HCT116 (cell line): ENCODE data around the gene CDX1. TPM values are rescaled to one million over a fixed set of nuclear protein-coding genes. Genes with fewer than 3 reads are reported as not detected.

ENCODE experiments used
- ATAC-seq: fragments of 200-7000 bp; cut with Tn5 transposase; 2 replicates; pipeline ENCODE4 v1.9.1; 2020; ENCODE audit warnings: mild to moderate bottlenecking, moderate library complexity
- BruUV-seq: library from RNA; stranded (reverse); fragments of 400-500 nt; replicated peaks from 2 replicates; lab custom pipeline; 2021; lab: Mats Ljungman, UMichigan
- CTCF ChIA-PET: fragments of 300-600 bp; sonication (Branson Sonifier 250); formaldehyde crosslinking; loops from one replicate; lab custom pipeline; 2021; ENCODE audit warnings: antibody characterized with exemption; lab: Charles Lee
- POLR2A ChIA-PET: fragments of 300-600, 350-600 bp; sonication (Branson Sonifier 250); formaldehyde crosslinking; loops from one replicate; lab custom pipeline; 2021; ENCODE audit warnings: antibody characterized with exemption; lab: Charles Lee
- RAD21 ChIA-PET, 2 experiments: fragments of 300-600 bp; sonication (Branson Sonifier 250); formaldehyde crosslinking; loops; one replicate each; lab custom pipeline; 2023; ENCODE audit warnings: low total read pairs in 2 of 2; ENCODE audit not compliant: uncharacterized antibody in 2 of 2, unreplicated experiment in 2 of 2, low non-redundant PET in 1 of 2; lab: Charles Lee
- DNase-seq: peaks from one replicate; pipeline ENCODE4 v3.0.0-alpha.2; 2010; ENCODE audit warnings: low read depth, low spot score
- H2AFZ ChIP-seq: fragments of 200-600 bp; shearing (Covaris generic), sonication (generic); 2 replicates; pipeline ENCODE4 v1.6.1; 2017; ENCODE audit warnings: low read depth, mixed run types, mixed read lengths, antibody characterized with exemption, low read length; ENCODE audit not compliant: poor library complexity, severe bottlenecking
- H3K27ac ChIP-seq: 2 replicates; pipeline ENCODE4 v1.5.1; 2012; ENCODE audit warnings: low read depth, low read length
- H3K27me3 ChIP-seq: fragments of 200-600 bp; sonication (generic); 2 replicates; pipeline ENCODE4 v1.6.1; 2016; ENCODE audit warnings: mixed run types, low read length, mixed read lengths; ENCODE audit not compliant: insufficient read depth
- H3K36me3 ChIP-seq, 2 experiments: fragments of 200-500 bp in 1 of 2; fragments of 200-600 bp in 1 of 2; sonication (Bioruptor generic) in 1 of 2; sonication (generic) in 1 of 2; 2 replicates each; pipeline versions ENCODE4 v1.5.1 to v1.6.1; 2014 to 2016; ENCODE audit warnings: low read length in 2 of 2, inconsistent platforms in 1 of 2, mixed read lengths in 1 of 2, mixed run types in 1 of 2; ENCODE audit not compliant: insufficient read depth in 2 of 2, control insufficient read depth in 1 of 2
- H3K4me1 ChIP-seq, 2 experiments: fragments of 200-600 bp in 1 of 2; sonication (generic) in 1 of 2; 2 replicates each; pipeline versions ENCODE4 v1.5.1 to v1.6.1; 2012 to 2017; ENCODE audit warnings: low read length in 2 of 2, inconsistent platforms in 1 of 2, mild to moderate bottlenecking in 1 of 2, mixed read lengths in 1 of 2, mixed run types in 1 of 2, moderate library complexity in 1 of 2; ENCODE audit not compliant: insufficient read depth in 2 of 2, control insufficient read depth in 1 of 2
- H3K4me2 ChIP-seq: fragments of 200-600 bp; sonication (generic); 2 replicates; pipeline ENCODE4 v1.6.1; 2017; ENCODE audit warnings: mixed run types, low read length, mixed read lengths
- H3K4me3 ChIP-seq, 2 experiments: fragments of 200-600 bp in 1 of 2; sonication (generic) in 1 of 2; replicated peaks in 1 of 2; 2 replicates each; pipeline ENCODE4 v1.5.1; 2011 to 2016; ENCODE audit warnings: low read length in 2 of 2, control low read depth in 1 of 2, low read depth in 1 of 2, mild to moderate bottlenecking in 1 of 2, mixed read lengths in 1 of 2, mixed run types in 1 of 2
- H3K79me2 ChIP-seq: fragments of 200-600 bp; sonication (generic); 2 replicates; pipeline ENCODE4 v1.6.1; 2017; ENCODE audit warnings: mild to moderate bottlenecking, mixed run types, low read length, moderate library complexity, mixed read lengths; ENCODE audit not compliant: insufficient read depth
- H3K9ac ChIP-seq: fragments of 200-600 bp; sonication (generic); 2 replicates; pipeline ENCODE4 v1.6.1; 2016; ENCODE audit warnings: low read length, mixed read lengths
- H3K9me2 ChIP-seq: fragments of 200-600 bp; sonication (generic), shearing (Covaris generic); 2 replicates; pipeline ENCODE4 v1.6.1; 2017; ENCODE audit warnings: mixed run types, mild to moderate bottlenecking, moderate library complexity; ENCODE audit not compliant: insufficient read depth
- H3K9me3 ChIP-seq, 2 experiments: fragments of 200-500 bp in 1 of 2; fragments of 200-600 bp in 1 of 2; sonication (Bioruptor generic) in 1 of 2; sonication (generic) in 1 of 2; 2 replicates each; pipeline ENCODE4 v1.6.1; 2014 to 2017; ENCODE audit warnings: low read length in 2 of 2, mixed read lengths in 2 of 2, inconsistent platforms in 1 of 2, low read depth in 1 of 2, mild to moderate bottlenecking in 1 of 2, mixed run types in 1 of 2, moderate library complexity in 1 of 2; ENCODE audit not compliant: control insufficient read depth in 1 of 2, insufficient read depth in 1 of 2
- H4K20me1 ChIP-seq: fragments of 200-600 bp; sonication (generic), shearing (Covaris generic); 2 replicates; pipeline ENCODE4 v1.6.1; 2017; ENCODE audit warnings: mixed run types, mild to moderate bottlenecking, moderate library complexity; ENCODE audit not compliant: insufficient read depth
- CBX3 ChIP-seq: IDR thresholded peaks from 2 replicates; pipeline ENCODE4 v1.6.1; 2012; ENCODE audit warnings: low read depth
- CEBPB ChIP-seq: IDR thresholded peaks from 2 replicates; pipeline ENCODE4 v1.6.1; 2012; ENCODE audit warnings: low read depth
- EGR1 ChIP-seq: IDR thresholded peaks from 2 replicates; pipeline ENCODE4 v1.6.1; 2012; ENCODE audit warnings: low read depth
- EZH2 ChIP-seq: fragments of 200-600 bp; sonication (generic); IDR thresholded peaks from 2 replicates; pipeline ENCODE4 v1.6.1; 2017; ENCODE audit warnings: antibody characterized with exemption, mixed run types
- EZH2phosphoT487 ChIP-seq: fragments of 200-600 bp; IDR thresholded peaks from 2 replicates; pipeline ENCODE4 v1.6.1; 2018; ENCODE audit warnings: antibody characterized with exemption, borderline replicate concordance
- FOSL1 ChIP-seq: IDR thresholded peaks from 2 replicates; pipeline ENCODE4 v1.6.1; 2012; ENCODE audit warnings: low read depth
- JUND ChIP-seq: IDR thresholded peaks from 2 replicates; pipeline ENCODE4 v1.6.1; 2012
- POLR2A ChIP-seq: IDR thresholded peaks from 2 replicates; pipeline ENCODE4 v1.7.0; 2011; ENCODE audit warnings: borderline replicate concordance; ENCODE audit not compliant: insufficient read depth, insufficient read length; ENCODE audit errors: extremely low read depth
- POLR2AphosphoS5 ChIP-seq: IDR thresholded peaks from 2 replicates; pipeline ENCODE4 v1.6.1; 2011; ENCODE audit warnings: mild to moderate bottlenecking, low read depth, low read length, moderate library complexity
- RAD21 ChIP-seq: IDR thresholded peaks from 2 replicates; pipeline ENCODE4 v1.6.1; 2012; ENCODE audit warnings: low read depth, mild to moderate bottlenecking
- SP1 ChIP-seq: IDR thresholded peaks from 2 replicates; pipeline ENCODE4 v1.6.1; 2012; ENCODE audit warnings: low read depth
- SRF ChIP-seq: IDR thresholded peaks from 2 replicates; pipeline ENCODE4 v1.6.1; 2012; ENCODE audit warnings: low read depth
- TCF7L2 ChIP-seq: IDR thresholded peaks from 2 replicates; pipeline ENCODE4 v1.7.0; 2011; ENCODE audit warnings: borderline replicate concordance, inconsistent platforms; ENCODE audit not compliant: insufficient read depth, insufficient read length; ENCODE audit errors: extremely low read depth
- YY1 ChIP-seq: IDR thresholded peaks from 2 replicates; pipeline ENCODE4 v1.6.1; 2011; ENCODE audit warnings: low read length, low read depth, moderate library complexity, mild to moderate bottlenecking; ENCODE audit not compliant: insufficient replicate concordance; ENCODE audit errors: extremely low read depth
- ZFX ChIP-seq: fragments of 450-650 bp; IDR thresholded peaks from 2 replicates; pipeline ENCODE4 v1.6.1; 2017
- ZNF274 ChIP-seq: fragments of 200-500 bp; sonication (Bioruptor generic); IDR thresholded peaks from 2 replicates; pipeline ENCODE4 v1.6.1; 2014; ENCODE audit warnings: mild to moderate bottlenecking, low read depth, low read length, inconsistent platforms
- intact Hi-C: fragments of 100-400 bp; cut with micrococcal nuclease; formaldehyde crosslinking; loops from 2 replicates; pipeline ENCODE4 v1.10.0; 2022
- total RNA-seq: library from RNA; stranded (reverse); gene quantifications from one replicate; pipeline ENCODE4 v1.2.1, GENCODE V29; 2021; ENCODE audit not compliant: unreplicated experiment
- TF ChIP-seq, protein P1 (sequence below), 3 experiments: fragments of 200-600 bp in 1 of 3; sonication (generic) in 1 of 3; IDR thresholded peaks in 2 of 3; conservative IDR thresholded peaks in 1 of 3; 2 replicates each; pipeline ENCODE4 v1.5.1; 2012 to 2017; ENCODE audit warnings: low read depth in 2 of 3, low read length in 2 of 3, antibody characterized with exemption in 1 of 3, borderline replicate concordance in 1 of 3, control low read depth in 1 of 3, mild to moderate bottlenecking in 1 of 3, mixed read lengths in 1 of 3, mixed run types in 1 of 3, moderate library complexity in 1 of 3; ENCODE audit not compliant: insufficient read depth in 1 of 3
- TF ChIP-seq, protein P2 (sequence below): IDR thresholded peaks from 2 replicates; pipeline ENCODE4 v1.6.1; 2012
- TF ChIP-seq, protein P3 (sequence below): IDR thresholded peaks from 2 replicates; pipeline ENCODE4 v1.6.1; 2012; ENCODE audit warnings: low read depth
- TF ChIP-seq, protein P4 (sequence below): IDR thresholded peaks from 2 replicates; pipeline ENCODE4 v1.6.1; 2011; ENCODE audit warnings: mild to moderate bottlenecking, low read length, moderate library complexity; ENCODE audit not compliant: insufficient replicate concordance; ENCODE audit errors: extremely low read depth

Gene CDX1
- total RNA-seq, 1 experiment from 2014 or later, result not detected

DNA sequence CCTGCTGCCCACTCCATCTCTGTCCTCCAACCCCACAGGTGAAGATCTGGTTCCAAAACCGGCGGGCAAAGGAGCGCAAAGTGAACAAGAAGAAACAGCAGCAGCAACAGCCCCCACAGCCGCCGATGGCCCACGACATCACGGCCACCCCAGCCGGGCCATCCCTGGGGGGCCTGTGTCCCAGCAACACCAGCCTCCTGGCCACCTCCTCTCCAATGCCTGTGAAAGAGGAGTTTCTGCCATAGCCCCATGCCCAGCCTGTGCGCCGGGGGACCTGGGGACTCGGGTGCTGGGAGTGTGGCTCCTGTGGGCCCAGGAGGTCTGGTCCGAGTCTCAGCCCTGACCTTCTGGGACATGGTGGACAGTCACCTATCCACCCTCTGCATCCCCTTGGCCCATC lies 16.9 kb downstream of the CDX1 start:
- no peak overlapping the region for H3K27ac ChIP-seq
- RAD21 ChIA-PET, result no interaction called here
- H3K27me3 ChIP-seq, result no peaks in the 10 kb centered on the region
- H3K36me3 ChIP-seq, result no peaks in the 10 kb centered on the region
- no peaks in the 10 kb centered on the region for H3K79me2 ChIP-seq
- no peaks in the 10 kb centered on the region for H3K9me2 ChIP-seq
- H3K4me1 ChIP-seq, result peaks cover 0 to 7% of the 10 kb centered on the region in 2 experiments; a peak in 1 of 4 replicates
- CTCF ChIA-PET, result no interaction called here
- no peak for TF ChIP-seq EZH2
- no peak for TF ChIP-seq POLR2AphosphoS5
- TF ChIP-seq ZNF274, result no peak
- no peak for TF ChIP-seq TCF7L2
- TF ChIP-seq SRF, result no peak
- TF ChIP-seq, protein P1, sequence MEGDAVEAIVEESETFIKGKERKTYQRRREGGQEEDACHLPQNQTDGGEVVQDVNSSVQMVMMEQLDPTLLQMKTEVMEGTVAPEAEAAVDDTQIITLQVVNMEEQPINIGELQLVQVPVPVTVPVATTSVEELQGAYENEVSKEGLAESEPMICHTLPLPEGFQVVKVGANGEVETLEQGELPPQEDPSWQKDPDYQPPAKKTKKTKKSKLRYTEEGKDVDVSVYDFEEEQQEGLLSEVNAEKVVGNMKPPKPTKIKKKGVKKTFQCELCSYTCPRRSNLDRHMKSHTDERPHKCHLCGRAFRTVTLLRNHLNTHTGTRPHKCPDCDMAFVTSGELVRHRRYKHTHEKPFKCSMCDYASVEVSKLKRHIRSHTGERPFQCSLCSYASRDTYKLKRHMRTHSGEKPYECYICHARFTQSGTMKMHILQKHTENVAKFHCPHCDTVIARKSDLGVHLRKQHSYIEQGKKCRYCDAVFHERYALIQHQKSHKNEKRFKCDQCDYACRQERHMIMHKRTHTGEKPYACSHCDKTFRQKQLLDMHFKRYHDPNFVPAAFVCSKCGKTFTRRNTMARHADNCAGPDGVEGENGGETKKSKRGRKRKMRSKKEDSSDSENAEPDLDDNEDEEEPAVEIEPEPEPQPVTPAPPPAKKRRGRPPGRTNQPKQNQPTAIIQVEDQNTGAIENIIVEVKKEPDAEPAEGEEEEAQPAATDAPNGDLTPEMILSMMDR (IDR thresholded peaks at IDR 0.05 in 2 of 3, conservative IDR thresholded peaks at IDR 0.05 in 1 of 3; ENCODE audit: borderline replicate concordance in 1 of 3, insufficient read depth in 1 of 3, low read depth in 2 of 3, low read length in 2 of 3), result no peak
- TF ChIP-seq POLR2A, result no peak
- no peak for TF ChIP-seq CBX3
- no peak for TF ChIP-seq ZFX
- TF ChIP-seq RAD21, result no peak
- TF ChIP-seq YY1, result no peak
- TF ChIP-seq CEBPB, result no peak
- TF ChIP-seq SP1, result no peak
- TF ChIP-seq, protein P2, sequence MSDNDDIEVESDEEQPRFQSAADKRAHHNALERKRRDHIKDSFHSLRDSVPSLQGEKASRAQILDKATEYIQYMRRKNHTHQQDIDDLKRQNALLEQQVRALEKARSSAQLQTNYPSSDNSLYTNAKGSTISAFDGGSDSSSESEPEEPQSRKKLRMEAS, result no peak
- TF ChIP-seq EGR1, result no peak
- no peak for TF ChIP-seq EZH2phosphoT487
- TF ChIP-seq JUND, result no peak
- TF ChIP-seq, protein P3, sequence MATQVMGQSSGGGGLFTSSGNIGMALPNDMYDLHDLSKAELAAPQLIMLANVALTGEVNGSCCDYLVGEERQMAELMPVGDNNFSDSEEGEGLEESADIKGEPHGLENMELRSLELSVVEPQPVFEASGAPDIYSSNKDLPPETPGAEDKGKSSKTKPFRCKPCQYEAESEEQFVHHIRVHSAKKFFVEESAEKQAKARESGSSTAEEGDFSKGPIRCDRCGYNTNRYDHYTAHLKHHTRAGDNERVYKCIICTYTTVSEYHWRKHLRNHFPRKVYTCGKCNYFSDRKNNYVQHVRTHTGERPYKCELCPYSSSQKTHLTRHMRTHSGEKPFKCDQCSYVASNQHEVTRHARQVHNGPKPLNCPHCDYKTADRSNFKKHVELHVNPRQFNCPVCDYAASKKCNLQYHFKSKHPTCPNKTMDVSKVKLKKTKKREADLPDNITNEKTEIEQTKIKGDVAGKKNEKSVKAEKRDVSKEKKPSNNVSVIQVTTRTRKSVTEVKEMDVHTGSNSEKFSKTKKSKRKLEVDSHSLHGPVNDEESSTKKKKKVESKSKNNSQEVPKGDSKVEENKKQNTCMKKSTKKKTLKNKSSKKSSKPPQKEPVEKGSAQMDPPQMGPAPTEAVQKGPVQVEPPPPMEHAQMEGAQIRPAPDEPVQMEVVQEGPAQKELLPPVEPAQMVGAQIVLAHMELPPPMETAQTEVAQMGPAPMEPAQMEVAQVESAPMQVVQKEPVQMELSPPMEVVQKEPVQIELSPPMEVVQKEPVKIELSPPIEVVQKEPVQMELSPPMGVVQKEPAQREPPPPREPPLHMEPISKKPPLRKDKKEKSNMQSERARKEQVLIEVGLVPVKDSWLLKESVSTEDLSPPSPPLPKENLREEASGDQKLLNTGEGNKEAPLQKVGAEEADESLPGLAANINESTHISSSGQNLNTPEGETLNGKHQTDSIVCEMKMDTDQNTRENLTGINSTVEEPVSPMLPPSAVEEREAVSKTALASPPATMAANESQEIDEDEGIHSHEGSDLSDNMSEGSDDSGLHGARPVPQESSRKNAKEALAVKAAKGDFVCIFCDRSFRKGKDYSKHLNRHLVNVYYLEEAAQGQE, result no peak
- TF ChIP-seq, protein P4, sequence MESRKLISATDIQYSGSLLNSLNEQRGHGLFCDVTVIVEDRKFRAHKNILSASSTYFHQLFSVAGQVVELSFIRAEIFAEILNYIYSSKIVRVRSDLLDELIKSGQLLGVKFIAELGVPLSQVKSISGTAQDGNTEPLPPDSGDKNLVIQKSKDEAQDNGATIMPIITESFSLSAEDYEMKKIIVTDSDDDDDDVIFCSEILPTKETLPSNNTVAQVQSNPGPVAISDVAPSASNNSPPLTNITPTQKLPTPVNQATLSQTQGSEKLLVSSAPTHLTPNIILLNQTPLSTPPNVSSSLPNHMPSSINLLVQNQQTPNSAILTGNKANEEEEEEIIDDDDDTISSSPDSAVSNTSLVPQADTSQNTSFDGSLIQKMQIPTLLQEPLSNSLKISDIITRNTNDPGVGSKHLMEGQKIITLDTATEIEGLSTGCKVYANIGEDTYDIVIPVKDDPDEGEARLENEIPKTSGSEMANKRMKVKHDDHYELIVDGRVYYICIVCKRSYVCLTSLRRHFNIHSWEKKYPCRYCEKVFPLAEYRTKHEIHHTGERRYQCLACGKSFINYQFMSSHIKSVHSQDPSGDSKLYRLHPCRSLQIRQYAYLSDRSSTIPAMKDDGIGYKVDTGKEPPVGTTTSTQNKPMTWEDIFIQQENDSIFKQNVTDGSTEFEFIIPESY, result no peak
- no peak for TF ChIP-seq FOSL1
- no peak for DNase-seq
- H3K9me3 ChIP-seq, result no peaks in the 10 kb centered on the region
- no peak overlapping the region for H3K9ac ChIP-seq
- no TSS peak for BruUV-seq
- intact Hi-C loops, result no loop called here
- H2AFZ ChIP-seq, result no peak overlapping the region
- no peak for ATAC-seq
- H3K4me3 ChIP-seq, result no peak overlapping the region
- H4K20me1 ChIP-seq, result no peaks in the 10 kb centered on the region
- no peak overlapping the region for H3K4me2 ChIP-seq
- POLR2A ChIA-PET, result no interaction called here
